HL-60/S4 treated with retinoic acid at 250 ng/mL for 4 days and 3 days (cell line): ENCODE data around the gene LRRC15.

Experiments
- in situ Hi-C: fragments of 300-500 bp; cut with MboI; formaldehyde crosslinking; loops from 2 replicates; pipeline ENCODE4 v1.7.0; 2022; ENCODE audit warnings: low sequenced_read_pairs

Gene LRRC15

GRCh38 chr3:194321693-194322640, 47.6 kb downstream of the LRRC15 start:
- in situ Hi-C loops, result no loop called here

- in situ Hi-C loops, result no loop called here
Observed at GRCh38 chr3:194320744-194321243, 48.7 kb downstream of the LRRC15 start.

GRCh38 chr3:194320100-194320499, 49.4 kb downstream of the LRRC15 start:
- in situ Hi-C loops, result no loop called here

GRCh38 chr3:194318511-194319161, 50.9 kb downstream of the LRRC15 start:
- in situ Hi-C loops, result loop anchor here (10.0 kb wide), 1 partner anchor 664 kb away; no protein-coding TSS in a partner anchor

- in situ Hi-C loops, result loop anchor here (10.0 kb wide), 1 partner anchor 662 kb away; no protein-coding TSS in a partner anchor
Observed at GRCh38 chr3:194316918-194317317, 52.6 kb downstream of the LRRC15 start.

- in situ Hi-C loops, result loop anchor here (10.0 kb wide), 1 partner anchor 661 kb away; no protein-coding TSS in a partner anchor
Observed at GRCh38 chr3:194315965-194316361, 53.6 kb downstream of the LRRC15 start.

GRCh38 chr3:194315088-194315964, 54.2 kb downstream of the LRRC15 start:
- in situ Hi-C loops, result loop anchor here (10.0 kb wide), 1 partner anchor 661 kb away; no protein-coding TSS in a partner anchor

GRCh38 chr3:194314388-194315068, 55.0 kb downstream of the LRRC15 start:
- in situ Hi-C loops, result loop anchor here (10.0 kb wide), 1 partner anchor 660 kb away; no protein-coding TSS in a partner anchor

GRCh38 chr3:194313560-194314387, 55.8 kb downstream of the LRRC15 start:
- in situ Hi-C loops, result loop anchor here (10.0 kb wide), 1 partner anchor 659 kb away; no protein-coding TSS in a partner anchor

GRCh38 chr3:194312743-194313281, 56.7 kb downstream of the LRRC15 start:
- in situ Hi-C loops, result loop anchor here (10.0 kb wide), 1 partner anchor 658 kb away; no protein-coding TSS in a partner anchor

GRCh38 chr3:194312186-194312742, 57.3 kb downstream of the LRRC15 start:
- in situ Hi-C loops, result loop anchor here (10.0 kb wide), 1 partner anchor 657 kb away; no protein-coding TSS in a partner anchor

- in situ Hi-C loops, result loop anchor here (10.0 kb wide), 1 partner anchor 656 kb away; no protein-coding TSS in a partner anchor
Observed at GRCh38 chr3:194311000-194311399, 58.5 kb downstream of the LRRC15 start.

- in situ Hi-C loops, result loop anchor here (10.0 kb wide), 1 partner anchor 655 kb away; no protein-coding TSS in a partner anchor
Observed at GRCh38 chr3:194310060-194310835, 59.3 kb downstream of the LRRC15 start.

- in situ Hi-C loops, result loop anchor here (5.0 kb wide), 1 partner anchor 527 kb away; no protein-coding TSS in a partner anchor
Observed at GRCh38 chr3:194308601-194309449, 60.7 kb downstream of the LRRC15 start.

GRCh38 chr3:194307849-194308248, 61.7 kb downstream of the LRRC15 start:
- in situ Hi-C loops, result loop anchor here (5.0 kb wide), 1 partner anchor 526 kb away; no protein-coding TSS in a partner anchor
